Stimulated activated CD4-positive, alpha-beta T cell treated with anti-CD3 and anti-CD28 coated beads, Interleukin-1b, Interleukin-23, amount 100 ng/mL, for 4 hours (primary cell): ENCODE data around the gene NOVA1.

ENCODE experiments used
- DNase-seq, 2 donors: peaks; one replicate each; pipeline ENCODE4 v3.0.0-alpha.2; 2020; ENCODE audit warnings: low read depth in 2 of 2

The NOVA1 gene

GRCh38 chr14:26594148-26594547 lies 3.7 kb downstream of the NOVA1 start:
- no peak for DNase-seq

- no peak for DNase-seq
These were observed 4.5 kb downstream of the NOVA1 start for GRCh38 chr14:26593357-26593756.

- DNase-seq, result no peak
These were observed 7.9 kb downstream of the NOVA1 start for GRCh38 chr14:26589925-26590324.

GRCh38 chr14:26577711-26578110 lies 20.1 kb downstream of the NOVA1 start:
- no peak for DNase-seq

DNA sequence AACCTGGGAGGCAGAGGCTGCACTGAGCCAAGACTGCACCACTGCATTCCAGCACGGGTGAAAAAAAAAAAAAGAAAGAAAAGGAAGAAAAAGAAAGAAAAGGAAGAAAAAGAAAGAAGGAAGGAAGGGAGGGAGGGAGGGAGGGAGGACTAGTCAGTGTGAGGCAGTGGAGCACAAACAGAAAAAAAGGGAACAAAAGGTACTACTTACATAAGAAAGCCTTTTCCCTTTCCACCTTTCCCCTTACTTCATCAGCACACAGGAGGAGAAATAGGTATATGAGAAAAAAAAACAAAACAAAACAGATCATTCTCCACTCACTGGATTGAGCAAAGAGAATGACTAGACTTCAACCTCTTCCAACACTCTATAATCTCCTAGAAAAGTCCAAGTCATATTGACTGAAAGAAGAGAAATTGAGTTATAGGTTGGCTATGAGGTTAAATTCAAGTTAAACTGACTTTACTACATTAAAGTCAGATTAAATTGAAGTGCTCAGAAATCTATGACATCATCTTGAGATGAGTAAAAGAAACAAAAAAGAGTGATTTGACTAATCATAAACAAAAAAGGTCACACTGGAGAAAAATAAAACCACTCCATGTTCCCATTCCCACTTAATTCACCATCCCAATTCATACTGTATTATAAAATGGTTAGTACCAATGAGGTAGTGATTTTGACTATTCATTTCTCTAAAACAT lies 43.6 kb downstream of the NOVA1 start:
- no peak for DNase-seq

DNA sequence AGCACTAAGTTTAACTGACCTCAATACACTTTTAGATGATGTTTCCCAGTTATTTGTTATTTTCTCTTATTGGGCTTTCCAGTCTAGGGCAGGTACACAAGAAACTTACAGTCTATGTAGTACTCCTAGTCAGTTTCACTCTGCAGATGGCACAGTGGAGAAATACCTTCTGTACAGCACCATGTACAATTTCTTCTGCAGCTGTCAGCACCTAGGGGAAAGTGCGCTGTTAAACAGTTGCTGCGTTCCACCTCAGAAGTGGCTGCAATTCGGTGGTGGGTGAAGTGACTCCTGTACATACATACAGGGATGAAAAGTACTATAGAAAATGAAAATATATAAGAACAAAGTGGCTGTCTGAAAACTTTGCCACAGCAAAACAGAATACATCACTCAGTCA lies 48.3 kb downstream of the NOVA1 start:
- no peak for DNase-seq

DNA sequence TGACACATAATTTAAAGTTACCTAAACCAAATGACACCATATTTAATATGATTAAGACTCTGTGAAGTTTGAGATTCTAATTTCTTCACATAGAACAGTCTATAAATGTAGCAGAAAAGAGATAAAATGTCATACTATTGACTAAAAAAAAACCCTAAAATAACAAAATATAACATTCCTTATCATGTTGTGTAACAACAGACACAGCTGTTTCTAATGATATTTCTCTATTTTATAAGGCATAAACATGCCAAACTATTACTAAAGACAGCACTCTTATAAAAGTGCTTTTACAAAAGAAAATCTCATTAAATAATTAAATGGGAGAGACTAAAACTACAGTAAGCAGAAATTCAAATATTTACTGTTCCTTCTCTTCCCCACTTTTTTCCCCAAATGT lies 49.4 kb downstream of the NOVA1 start:
- no peak for DNase-seq

DNA sequence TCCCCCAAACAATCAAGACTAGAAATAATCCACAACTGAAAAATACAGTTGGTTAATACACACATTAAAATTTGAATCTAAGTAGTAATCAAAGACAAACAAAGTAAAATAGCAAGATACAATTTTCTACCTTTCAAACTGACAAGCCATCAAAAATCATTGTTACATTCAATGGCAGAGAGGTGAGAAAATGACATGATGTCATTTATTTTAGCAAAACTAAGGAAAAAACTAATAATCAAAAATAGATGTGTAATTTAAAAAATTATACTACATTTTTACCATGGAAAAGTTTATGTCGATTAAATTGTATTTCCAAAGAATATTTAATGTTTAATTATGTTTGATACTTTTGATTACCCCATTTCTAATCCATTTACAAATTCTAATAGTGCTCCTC lies 59.7 kb downstream of the NOVA1 start:
- no peak for DNase-seq

GRCh38 chr14:26531894-26532293 lies 65.9 kb downstream of the NOVA1 start:
- DNase-seq, result no peak

- no peak for DNase-seq
These were observed 69.2 kb downstream of the NOVA1 start for GRCh38 chr14:26528415-26529182.

- no peak for DNase-seq
These were observed 70.7 kb downstream of the NOVA1 start for GRCh38 chr14:26527095-26527494.

- no peak for DNase-seq
These were observed 71.7 kb downstream of the NOVA1 start for GRCh38 chr14:26526137-26526536.

DNA sequence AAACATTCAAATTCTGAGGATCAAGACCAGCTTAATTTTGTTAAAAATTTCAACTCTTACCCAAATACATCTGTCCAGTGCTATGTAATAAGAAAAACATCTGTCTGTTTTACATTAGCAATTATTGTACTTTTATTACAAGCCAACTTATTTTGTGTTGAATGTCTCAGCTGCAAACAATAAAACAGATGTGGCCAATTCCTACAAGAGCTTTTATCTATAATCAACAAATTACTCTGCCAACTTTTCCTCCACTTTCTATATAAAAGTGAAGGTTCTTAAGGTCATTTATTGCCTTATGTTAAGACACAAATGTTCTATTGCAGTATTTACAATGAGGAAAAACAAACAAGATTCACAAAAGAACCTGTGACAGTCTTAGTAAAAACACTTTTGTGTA lies 72.7 kb downstream of the NOVA1 start:
- DNase-seq, result no peak

GRCh38 chr14:26522967-26523366 lies 74.9 kb downstream of the NOVA1 start:
- DNase-seq, result no peak

GRCh38 chr14:26517771-26518170 lies 80.1 kb downstream of the NOVA1 start:
- DNase-seq, result no peak

DNA sequence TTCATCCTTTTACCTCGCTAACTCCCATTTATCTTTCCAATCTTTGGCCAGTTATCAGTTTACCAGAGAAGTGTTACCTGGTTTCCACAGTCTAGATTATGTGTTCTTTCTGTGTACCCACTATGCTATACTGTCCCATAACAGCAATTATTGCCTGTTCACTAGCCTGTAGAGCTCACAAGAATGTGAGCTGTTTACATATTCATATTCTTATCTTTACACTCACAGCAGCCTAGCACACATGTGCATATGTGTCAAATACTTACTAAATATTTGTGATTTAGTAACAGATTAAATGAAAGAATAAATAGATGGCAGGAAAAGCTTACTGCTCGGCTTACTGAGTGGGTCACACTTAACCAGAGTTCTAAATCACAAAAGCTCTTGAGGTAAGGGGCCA lies 97.8 kb downstream of the NOVA1 start:
- DNase-seq, result no peak

DNA sequence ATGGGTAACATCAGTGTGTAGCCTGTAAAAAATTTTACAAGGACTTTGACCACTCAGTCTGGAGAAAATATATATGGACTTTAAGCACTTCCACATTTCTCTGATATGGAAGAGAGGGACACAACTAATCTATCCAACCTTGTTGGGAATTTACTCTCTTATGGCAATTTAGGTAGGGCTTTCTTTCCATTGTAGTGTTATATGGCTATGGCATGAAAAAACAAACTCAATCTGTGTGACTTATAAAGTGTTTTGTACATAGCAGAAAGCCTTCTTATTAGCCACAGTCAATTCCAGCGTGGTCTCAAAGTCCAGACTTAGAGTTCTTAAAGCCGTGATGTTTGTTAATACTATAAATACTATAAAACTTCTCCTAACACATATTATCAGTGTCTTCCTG lies 98.3 kb downstream of the NOVA1 start:
- no peak for DNase-seq

- no peak for DNase-seq
These were observed 110.9 kb downstream of the NOVA1 start for GRCh38 chr14:26486922-26487321.

DNA sequence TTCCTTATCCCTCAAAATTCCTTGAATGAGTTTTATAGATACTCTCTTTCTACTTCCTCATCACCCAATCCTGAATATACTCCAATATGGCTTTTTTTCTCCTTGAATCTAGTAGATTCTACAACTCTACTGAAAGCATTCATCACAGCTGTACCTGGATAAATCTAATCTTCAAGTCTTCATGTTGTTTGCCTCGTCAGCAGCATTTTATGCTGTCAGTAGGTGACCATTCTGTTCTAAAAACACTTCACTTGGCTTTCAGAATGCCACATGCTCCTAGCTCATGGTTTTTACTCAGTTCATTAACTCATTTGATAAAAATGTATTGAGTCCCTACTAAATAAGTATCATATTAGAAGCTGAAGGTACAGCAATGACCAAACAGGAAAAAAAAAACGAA lies 113.3 kb downstream of the NOVA1 start:
- no peak for DNase-seq

DNA sequence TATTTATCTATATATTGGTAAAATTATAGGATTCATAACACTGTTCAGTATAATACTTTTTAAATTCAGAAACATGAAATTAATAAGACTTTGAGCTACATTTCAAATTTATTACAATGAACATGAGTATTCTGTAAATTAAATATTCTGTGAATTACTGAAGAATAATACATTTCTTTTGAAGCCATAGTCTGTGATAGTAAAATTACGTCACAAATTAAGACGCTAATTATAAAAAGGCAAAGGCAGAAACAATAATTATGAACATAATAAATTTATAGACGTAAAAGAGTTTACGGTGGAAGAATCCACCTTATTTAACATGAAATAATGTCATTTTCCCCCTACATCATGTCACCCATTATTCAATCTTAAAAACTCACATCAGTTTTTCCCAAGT lies 118.9 kb downstream of the NOVA1 start:
- DNase-seq, result no peak

DNA sequence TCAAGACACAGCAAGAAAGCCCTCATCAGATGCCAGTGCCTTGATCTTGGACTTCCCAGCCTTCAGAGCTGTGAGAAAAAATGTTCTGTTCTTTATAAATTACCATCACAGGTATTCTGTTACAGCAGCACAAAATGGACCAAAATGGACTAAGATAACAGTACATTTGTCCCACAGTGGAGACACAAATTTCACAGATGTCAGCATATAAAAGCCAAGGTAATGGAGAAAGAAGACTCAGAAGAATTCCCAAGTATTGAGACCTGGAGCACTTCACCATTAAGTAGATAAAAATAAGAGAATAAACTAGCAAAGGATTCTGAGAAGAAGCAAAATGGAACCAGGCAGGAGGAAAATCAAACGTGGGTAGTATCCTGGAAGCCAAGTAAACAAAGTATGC lies 131.0 kb downstream of the NOVA1 start:
- no peak for DNase-seq

DNA sequence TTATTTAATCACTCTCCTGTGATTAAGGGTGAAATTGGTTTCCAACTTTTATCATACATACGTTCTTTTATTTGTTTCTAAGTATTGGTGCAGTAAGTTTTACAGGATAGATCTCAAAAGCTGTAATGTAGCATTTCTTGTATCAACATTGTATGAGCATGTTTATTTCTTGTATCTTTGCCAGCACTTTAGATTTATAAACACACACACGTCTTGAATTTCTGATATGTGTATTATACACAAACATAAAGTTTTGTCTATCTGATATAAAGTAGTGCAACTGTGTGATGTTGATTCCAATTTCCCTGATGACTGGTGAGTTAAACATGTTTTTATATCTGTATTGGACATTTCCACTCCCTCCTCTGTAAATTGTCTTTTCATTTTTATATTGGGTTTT lies 134.7 kb downstream of the NOVA1 start:
- no peak for DNase-seq

- no peak for DNase-seq
These were observed 143.7 kb downstream of the NOVA1 start for GRCh38 chr14:26454105-26454504.
